IMR-90 (cell line): Measurements from ENCODE around the gene ASB3. TPM values are rescaled to one million over a fixed set of nuclear protein-coding genes. Genes with fewer than 3 reads are reported as not detected.

Experiments
- ATAC-seq: fragments of 200-7000 bp; cut with Tn5 transposase; 2 replicates; pipeline ENCODE4 v1.9.1; 2020; ENCODE audit warnings: low read depth, mild to moderate bottlenecking, moderate library complexity
- BruUV-seq: library from RNA; stranded (reverse); fragments of 400-500 nt; replicated peaks from 2 replicates; lab custom pipeline; 2021; lab: Mats Ljungman, UMichigan
- CTCF ChIA-PET: fragments of 300-600 bp; formaldehyde crosslinking; extraction: SDS; loops from one replicate; lab custom pipeline; 2021; ENCODE audit warnings: antibody characterized with exemption; lab: Yijun Ruan, JAX
- POLR2A ChIA-PET: fragments of 300-600 bp; sonication (Branson Sonifier 250); formaldehyde crosslinking; loops from one replicate; lab custom pipeline; 2022; ENCODE audit warnings: antibody characterized with exemption; ENCODE audit not compliant: unreplicated experiment; lab: Charles Lee
- DNase-seq: peaks from one replicate; pipeline ENCODE4 v3.0.0; 2013
- H2AFZ ChIP-seq: replicated peaks from 2 replicates; pipeline ENCODE3; 2013; ENCODE audit warnings: low read length, mild to moderate bottlenecking; ENCODE audit not compliant: poor library complexity
- H2AK5ac ChIP-seq: 2 replicates; pipeline ENCODE4 v1.6.1; 2013; ENCODE audit warnings: low read depth, low read length, inconsistent platforms
- H2AK9ac ChIP-seq: replicated peaks from 2 replicates; pipeline ENCODE3; 2013; ENCODE audit warnings: mild to moderate bottlenecking, low read depth, low read length, moderate library complexity; ENCODE audit not compliant: poor library complexity
- H2BK120ac ChIP-seq: 2 replicates; pipeline ENCODE4 v1.6.1; 2013; ENCODE audit warnings: low read depth, low read length, inconsistent platforms
- H2BK15ac ChIP-seq: 3 replicates; pipeline ENCODE4 v1.6.1; 2013; ENCODE audit warnings: low read depth, low read length, inconsistent platforms
- H2BK20ac ChIP-seq: 2 replicates; pipeline ENCODE4 v1.6.1; 2013; ENCODE audit warnings: low read depth, mild to moderate bottlenecking, inconsistent platforms, low read length, moderate library complexity
- H2BK5ac ChIP-seq: 2 replicates; pipeline ENCODE4 v1.6.1; 2013; ENCODE audit warnings: mild to moderate bottlenecking, low read depth, low read length, inconsistent platforms; ENCODE audit not compliant: poor library complexity, severe bottlenecking
- H3K14ac ChIP-seq: replicated peaks from 2 replicates; pipeline ENCODE4 v1.6.1; 2013; ENCODE audit warnings: low read depth, low read length, inconsistent platforms
- H3K18ac ChIP-seq: 2 replicates; pipeline ENCODE4 v1.6.1; 2013; ENCODE audit warnings: low read depth, low read length, control low read depth
- H3K23ac ChIP-seq: 2 replicates; pipeline ENCODE4 v1.6.1; 2013; ENCODE audit warnings: low read depth, low read length, inconsistent platforms
- H3K27ac ChIP-seq: 2 replicates; pipeline ENCODE4 v1.5.1; 2013; ENCODE audit warnings: mild to moderate bottlenecking, control low read depth, low read length; ENCODE audit not compliant: insufficient read depth
- H3K27me3 ChIP-seq: 2 replicates; pipeline ENCODE4 v1.6.1; 2013; ENCODE audit warnings: low read length; ENCODE audit not compliant: control insufficient read depth, insufficient read depth
- H3K36me3 ChIP-seq: 2 replicates; pipeline ENCODE4 v1.6.1; 2013; ENCODE audit warnings: low read length, mixed read lengths; ENCODE audit not compliant: control insufficient read depth, insufficient read depth
- H3K4ac ChIP-seq: 2 replicates; pipeline ENCODE4 v1.6.1; 2013; ENCODE audit warnings: low read depth, low read length, inconsistent platforms
- H3K4me1 ChIP-seq: 2 replicates; pipeline ENCODE4 v1.6.1; 2013; ENCODE audit warnings: low read length, mixed read lengths; ENCODE audit not compliant: control insufficient read depth, insufficient read depth
- H3K4me2 ChIP-seq: 2 replicates; pipeline ENCODE4 v1.6.1; 2013; ENCODE audit warnings: low read depth, mild to moderate bottlenecking, control low read depth, low read length, moderate library complexity
- H3K4me3 ChIP-seq: 2 replicates; pipeline ENCODE4 v1.5.1; 2013; ENCODE audit warnings: low read depth, mild to moderate bottlenecking, control low read depth, low read length, moderate library complexity; ENCODE audit not compliant: insufficient read depth
- H3K56ac ChIP-seq: 2 replicates; pipeline ENCODE4 v1.6.1; 2013; ENCODE audit warnings: low read length, inconsistent platforms; ENCODE audit not compliant: insufficient read depth; ENCODE audit errors: extremely low read depth
- H3K79me1 ChIP-seq, 2 experiments: 2 replicates each; pipeline ENCODE4 v1.6.1; 2013; ENCODE audit warnings: low read length in 2 of 2, inconsistent platforms in 1 of 2, low read depth in 1 of 2
- H3K9ac ChIP-seq: 2 replicates; pipeline ENCODE4 v1.6.1; 2013; ENCODE audit warnings: low read depth, low read length, control low read depth
- H3K9me1 ChIP-seq: 2 replicates; pipeline ENCODE4 v1.6.1; 2013; ENCODE audit warnings: low read length, inconsistent platforms; ENCODE audit not compliant: insufficient read depth
- H3K9me3 ChIP-seq: 2 replicates; pipeline ENCODE4 v1.6.1; 2013; ENCODE audit warnings: low read length; ENCODE audit not compliant: control insufficient read depth, insufficient read depth
- H4K20me1 ChIP-seq: 2 replicates; pipeline ENCODE4 v1.6.1; 2013; ENCODE audit warnings: low read length, inconsistent platforms; ENCODE audit not compliant: insufficient read depth
- H4K5ac ChIP-seq: 2 replicates; pipeline ENCODE4 v1.6.1; 2013; ENCODE audit warnings: mild to moderate bottlenecking, low read depth, low read length, control low read depth
- H4K8ac ChIP-seq, 2 experiments: 2 replicates each; pipeline ENCODE4 v1.6.1; 2013; ENCODE audit warnings: low read depth in 2 of 2, low read length in 2 of 2, control low read depth in 1 of 2, inconsistent platforms in 1 of 2
- H4K91ac ChIP-seq: 2 replicates; pipeline ENCODE4 v1.6.1; 2013; ENCODE audit warnings: low read depth, low read length, inconsistent platforms; ENCODE audit not compliant: insufficient read depth
- CHD1 ChIP-seq: IDR thresholded peaks from 2 replicates; pipeline ENCODE4 v1.6.1; 2012; ENCODE audit warnings: low read depth, low read length, improper control_type of control experiment
- NFE2L2 ChIP-seq: fragments of 150-350 bp; IDR thresholded peaks from 2 replicates; pipeline ENCODE4 v1.6.1; 2016; ENCODE audit warnings: low read depth, mild to moderate bottlenecking, low read length
- RAD21 ChIP-seq: IDR thresholded peaks from 2 replicates; pipeline ENCODE4 v1.6.1; 2012; ENCODE audit warnings: low read length, improper control_type of control experiment
- SMC3 ChIP-seq: fragments of 150-350 bp; IDR thresholded peaks from 2 replicates; pipeline ENCODE4 v1.6.1; 2016; ENCODE audit warnings: low read depth, mild to moderate bottlenecking, antibody characterized with exemption, low read length, moderate library complexity
- WGBS, 2 experiments: methylation state at CpG; one replicate each; pipeline versions ENCODE4 v1.1.5 to v1.1.7; 2013; ENCODE audit warnings: missing lambda C conversion rate in 2 of 2; ENCODE audit not compliant: insufficient read length in 1 of 2; ENCODE audit errors: extremely low coverage in 2 of 2; 5-methylcytosine and 5-hydroxymethylcytosine counted together
- dilution Hi-C: fragments of 300-500 bp; cut with HindIII; formaldehyde crosslinking; loops from one replicate; pipeline ENCODE4 v1.14.3; 2018; ENCODE audit warnings: low sequenced_read_pairs; ENCODE audit not compliant: unreplicated experiment
- in situ Hi-C: fragments of 300-500 bp; cut with MboI; formaldehyde crosslinking; loops from 3 replicates; pipeline ENCODE4 v1.14.3; 2019; ENCODE audit warnings: low sequenced_read_pairs, inconsistent platforms, mixed read lengths
- intact Hi-C: fragments of 100-400 bp; cut with micrococcal nuclease; formaldehyde crosslinking; loops from 2 replicates; pipeline ENCODE4 v1.10.0; 2022
- polyA plus RNA-seq, 3 experiments: library from polyadenylated mRNA; depleted of rRNA; stranded (reverse); fragments of >200 nt; gene quantifications; 2 replicates each; pipeline ENCODE4 v1.2.3, GENCODE V29; 2012; ENCODE audit warnings: low replicate concordance in 1 of 3
- total RNA-seq: library from RNA; depleted of rRNA; stranded (reverse); fragments of >200 nt; gene quantifications from 2 replicates; pipeline ENCODE4 v1.2.3, GENCODE V29; 2012
- TF ChIP-seq, protein P1 (sequence below): fragments of 150-350 bp; IDR thresholded peaks from 2 replicates; pipeline ENCODE4 v1.6.1; 2017; ENCODE audit warnings: mild to moderate bottlenecking, antibody characterized with exemption, low read length, low read depth

Gene ASB3
- total and polyA plus RNA-seq, 2 of the 4 experiments (the other 2 are of a cell fraction), result 19.2 to 36.2 TPM

DNA sequence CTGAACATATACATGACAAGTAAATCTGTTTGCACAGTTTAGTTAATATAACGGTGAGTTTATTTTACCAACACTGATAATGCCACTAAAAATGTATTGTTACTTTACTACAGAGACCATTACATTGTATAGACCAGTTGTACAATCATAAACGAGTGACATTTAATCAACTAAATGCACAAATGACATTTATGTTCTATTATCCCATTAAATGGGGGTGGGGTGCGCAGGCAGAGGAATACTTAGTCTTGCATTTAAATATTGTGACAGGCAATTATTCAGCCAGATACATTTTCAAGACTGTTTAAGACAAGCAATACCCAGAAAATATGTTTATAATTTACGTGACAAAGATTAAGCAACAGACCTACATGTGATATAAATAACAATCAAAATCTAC, 91.2 kb downstream of the ASB3 start:
- Histone ChIP-seq H2AK5ac (no peak overlapping the region), H3K4me2 (no peak overlapping the region), H3K4me1 (no peaks in the 10 kb centered on the region), H2AK9ac (no peak overlapping the region), H2BK5ac (no peak overlapping the region), H3K27ac (no peak overlapping the region), H4K5ac (no peak overlapping the region), H3K79me1 (no peaks in the 10 kb centered on the region), H3K23ac (no peak overlapping the region), H3K56ac (no peak overlapping the region), H3K14ac (no peak overlapping the region), H3K4ac (no peak overlapping the region), H3K18ac (no peak overlapping the region), H3K9me3 (no peaks in the 10 kb centered on the region), H3K27me3 (no peaks in the 10 kb centered on the region), H3K4me3 (no peak overlapping the region), H2BK120ac (no peak overlapping the region), H4K8ac (no peak overlapping the region), H3K36me3 (peaks cover 4% of the 10 kb centered on the region; the same call in 1 of the 2 replicates), H2BK20ac (no peak overlapping the region), H2BK15ac (no peak overlapping the region), H3K9me1 (no peaks in the 10 kb centered on the region), H2AFZ (no peak overlapping the region), H4K20me1 (no peaks in the 10 kb centered on the region), H4K91ac (no peak overlapping the region), H3K9ac (no peak overlapping the region)
- in situ Hi-C loops, result no loop called here
- DNase-seq, result no peak
- no TSS peak for BruUV-seq
- dilution Hi-C loops, result no loop called here
- no peak for TF ChIP-seq SMC3
- TF ChIP-seq, protein P1, sequence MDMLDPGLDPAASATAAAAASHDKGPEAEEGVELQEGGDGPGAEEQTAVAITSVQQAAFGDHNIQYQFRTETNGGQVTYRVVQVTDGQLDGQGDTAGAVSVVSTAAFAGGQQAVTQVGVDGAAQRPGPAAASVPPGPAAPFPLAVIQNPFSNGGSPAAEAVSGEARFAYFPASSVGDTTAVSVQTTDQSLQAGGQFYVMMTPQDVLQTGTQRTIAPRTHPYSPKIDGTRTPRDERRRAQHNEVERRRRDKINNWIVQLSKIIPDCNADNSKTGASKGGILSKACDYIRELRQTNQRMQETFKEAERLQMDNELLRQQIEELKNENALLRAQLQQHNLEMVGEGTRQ, result no peak
- no peak for TF ChIP-seq NFE2L2
- no peak for TF ChIP-seq CHD1
- no peak for TF ChIP-seq RAD21
- WGBS, 2 experiments, result no CpG with 5 or more reads among the region's 4 CpGs
- POLR2A ChIA-PET, result no interaction called here
- no peak for ATAC-seq
- CTCF ChIA-PET, result no interaction called here
- intact Hi-C loops, result no loop called here
